ENCODE results near the gene RAD23B.

- no peak for TF ChIP-seq CTCF (IDR thresholded peaks at IDR 0.05)
- TF ChIP-seq POLR2A (IDR thresholded peaks at IDR 0.05) = no peak
Measured at GRCh38 chr9:107235765-107236442, 47.2 kb upstream of the RAD23B start.

All from esophagus squamous epithelium (tissue), 4 donors.